Fibroblast of skin of back (primary cell): Measurements from ENCODE around the gene GPR162. TPM values are rescaled to one million over a fixed set of nuclear protein-coding genes. Genes with fewer than 3 reads are reported as not detected.

ENCODE experiments used
- DNase-seq: peaks from one replicate; pipeline ENCODE4 v3.0.0-alpha.2; 2013
- polyA plus RNA-seq, 2 experiments: library from polyadenylated mRNA; unstranded; fragments of 120-200 nt; gene quantifications; one replicate each; pipeline ENCODE4 v1.2.1, GENCODE V29; 2013; ENCODE audit not compliant: insufficient read length in 2 of 2

GPR162 gene, protein sequence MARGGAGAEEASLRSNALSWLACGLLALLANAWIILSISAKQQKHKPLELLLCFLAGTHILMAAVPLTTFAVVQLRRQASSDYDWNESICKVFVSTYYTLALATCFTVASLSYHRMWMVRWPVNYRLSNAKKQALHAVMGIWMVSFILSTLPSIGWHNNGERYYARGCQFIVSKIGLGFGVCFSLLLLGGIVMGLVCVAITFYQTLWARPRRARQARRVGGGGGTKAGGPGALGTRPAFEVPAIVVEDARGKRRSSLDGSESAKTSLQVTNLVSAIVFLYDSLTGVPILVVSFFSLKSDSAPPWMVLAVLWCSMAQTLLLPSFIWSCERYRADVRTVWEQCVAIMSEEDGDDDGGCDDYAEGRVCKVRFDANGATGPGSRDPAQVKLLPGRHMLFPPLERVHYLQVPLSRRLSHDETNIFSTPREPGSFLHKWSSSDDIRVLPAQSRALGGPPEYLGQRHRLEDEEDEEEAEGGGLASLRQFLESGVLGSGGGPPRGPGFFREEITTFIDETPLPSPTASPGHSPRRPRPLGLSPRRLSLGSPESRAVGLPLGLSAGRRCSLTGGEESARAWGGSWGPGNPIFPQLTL
- polyA plus RNA-seq (2013, experiment 1 of 2; ENCODE audit: insufficient read length), result 10.4 TPM
- 8.3 TPM for polyA plus RNA-seq (2013, experiment 2 of 2; ENCODE audit: insufficient read length)

DNA sequence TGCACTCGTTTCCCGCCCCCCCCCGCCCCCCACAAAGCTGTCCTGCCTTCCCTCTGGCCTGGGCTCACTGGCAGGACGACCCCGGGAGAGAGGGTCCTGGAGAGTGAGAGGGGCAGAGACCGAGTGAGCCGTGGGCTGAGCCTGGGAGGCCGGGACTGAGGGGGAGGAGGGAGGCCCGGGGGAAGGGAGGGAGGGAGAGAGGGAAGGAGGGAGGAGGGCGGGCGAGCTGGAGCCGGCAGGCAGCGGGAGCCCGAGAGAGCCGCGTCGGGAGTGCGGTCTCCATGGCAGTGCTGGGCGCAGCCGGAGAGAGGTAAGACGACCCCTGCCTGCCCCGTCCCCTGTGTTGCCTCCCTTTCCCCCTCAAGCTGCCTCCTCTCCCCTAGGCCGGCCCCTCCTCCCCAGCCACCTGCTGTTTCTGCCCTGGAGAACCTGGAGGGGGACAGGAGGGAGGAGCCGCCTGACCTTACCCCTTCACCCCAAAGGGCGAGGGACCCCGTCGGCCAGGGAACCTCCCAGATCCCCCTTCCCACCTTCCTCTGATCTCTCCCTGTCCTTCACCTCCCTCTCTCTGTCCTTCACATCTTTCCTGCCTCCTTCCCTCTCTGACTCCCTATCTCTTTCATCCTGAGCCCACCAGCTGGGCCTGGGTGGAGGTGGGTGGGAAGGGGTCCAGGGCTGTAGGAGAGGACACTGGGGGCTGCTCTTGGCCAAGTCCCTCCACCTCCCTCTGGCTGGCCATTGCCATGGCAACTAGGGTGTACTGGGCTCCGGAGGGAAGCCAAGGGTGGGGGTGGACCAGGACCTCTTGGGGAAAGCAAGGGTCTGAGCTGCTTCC is at the start of gene GPR162:
TSS of gene GPR162 (plus strand) at position 231 of the 835 bp plus-strand sequence. CDS start 2,078 bp downstream, outside the sequence.
- peak; percentile 62 for DNase-seq

DNA sequence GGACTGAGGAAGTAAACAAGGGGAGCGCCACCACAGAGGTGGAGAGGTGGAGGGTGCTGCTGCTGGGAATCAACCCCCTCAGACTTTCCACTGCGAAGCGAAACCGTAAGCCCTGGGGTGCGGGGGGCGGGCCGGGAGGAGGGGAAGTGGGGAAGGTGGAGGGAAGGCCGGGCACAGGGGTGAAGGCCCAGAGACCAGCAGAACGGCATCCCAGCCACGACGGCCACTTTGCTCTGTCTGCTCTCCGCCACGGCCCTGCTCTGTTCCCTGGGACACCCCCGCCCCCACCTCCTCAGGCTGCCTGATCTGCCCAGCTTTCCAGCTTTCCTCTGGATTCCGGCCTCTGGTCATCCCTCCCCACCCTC is 49.3 kb upstream of the GPR162 start, which contains the start of gene LAG3:
TSS of gene LAG3 (plus strand) at position 190 of the 365 bp plus-strand sequence. CDS start 333 bp downstream, outside the sequence.
- DNase-seq, result no peak

DNA sequence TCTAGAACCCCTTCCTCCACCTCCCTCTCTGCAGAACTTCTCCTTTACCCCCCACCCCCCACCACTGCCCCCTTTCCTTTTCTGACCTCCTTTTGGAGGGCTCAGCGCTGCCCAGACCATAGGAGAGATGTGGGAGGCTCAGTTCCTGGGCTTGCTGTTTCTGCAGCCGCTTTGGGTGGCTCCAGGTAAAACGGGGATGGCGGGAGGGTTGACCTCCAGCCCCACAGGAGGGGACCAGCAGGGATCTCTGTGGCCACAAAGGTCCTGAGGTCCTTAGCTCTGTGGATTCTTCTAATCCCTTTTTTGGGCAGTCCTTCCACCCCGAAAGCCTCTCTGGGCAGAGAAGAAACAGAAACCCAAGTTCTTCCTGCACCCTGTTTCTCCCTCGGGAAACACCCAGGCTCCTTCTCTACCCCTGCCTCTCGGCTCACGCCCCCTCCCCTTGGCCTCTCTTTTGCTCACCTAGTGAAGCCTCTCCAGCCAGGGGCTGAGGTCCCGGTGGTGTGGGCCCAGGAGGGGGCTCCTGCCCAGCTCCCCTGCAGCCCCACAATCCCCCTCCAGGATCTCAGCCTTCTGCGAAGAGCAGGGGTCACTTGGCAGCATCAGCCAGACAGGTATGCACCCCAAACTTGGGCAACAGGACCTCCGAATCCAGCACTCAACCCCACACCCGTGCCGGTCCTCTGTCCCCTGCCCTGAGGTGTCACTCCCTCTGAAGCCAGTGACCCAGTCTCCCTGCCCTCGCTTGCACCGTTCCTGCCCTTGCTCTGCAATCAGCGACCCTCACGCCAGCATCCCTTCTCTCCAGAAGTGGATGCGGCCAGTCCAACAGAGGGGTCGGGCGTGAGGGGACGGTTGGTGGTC is 48.7 kb upstream of the GPR162 start:
- DNase-seq, result no peak

DNA sequence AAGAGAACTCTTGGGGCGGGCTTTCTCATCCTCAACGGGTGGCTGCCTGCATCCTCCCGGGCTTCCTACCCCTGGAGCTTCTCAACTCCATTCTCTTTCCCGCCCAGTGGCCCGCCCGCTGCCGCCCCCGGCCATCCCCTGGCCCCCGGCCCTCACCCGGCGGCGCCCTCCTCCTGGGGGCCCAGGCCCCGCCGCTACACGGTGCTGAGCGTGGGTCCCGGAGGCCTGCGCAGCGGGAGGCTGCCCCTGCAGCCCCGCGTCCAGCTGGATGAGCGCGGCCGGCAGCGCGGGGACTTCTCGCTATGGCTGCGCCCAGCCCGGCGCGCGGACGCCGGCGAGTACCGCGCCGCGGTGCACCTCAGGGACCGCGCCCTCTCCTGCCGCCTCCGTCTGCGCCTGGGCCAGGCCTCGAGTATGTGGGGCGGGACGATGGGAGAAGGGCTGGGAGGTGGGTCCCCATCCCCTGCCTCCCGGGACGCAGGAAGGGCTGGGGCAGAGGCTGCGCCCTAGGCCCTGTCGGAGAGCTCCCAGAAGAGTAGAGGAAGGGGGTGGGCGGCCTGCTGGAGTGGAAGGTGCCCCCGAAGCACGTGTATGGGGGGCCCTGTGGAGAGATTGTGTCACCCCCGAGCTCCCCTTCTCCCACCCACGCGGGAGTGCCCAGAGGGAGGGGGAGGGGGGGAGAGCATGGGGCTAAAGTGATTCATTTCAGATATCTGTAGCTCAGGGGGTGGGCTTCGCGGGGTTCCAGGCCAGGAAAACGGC is 47.9 kb upstream of the GPR162 start:
- DNase-seq, result no peak

DNA sequence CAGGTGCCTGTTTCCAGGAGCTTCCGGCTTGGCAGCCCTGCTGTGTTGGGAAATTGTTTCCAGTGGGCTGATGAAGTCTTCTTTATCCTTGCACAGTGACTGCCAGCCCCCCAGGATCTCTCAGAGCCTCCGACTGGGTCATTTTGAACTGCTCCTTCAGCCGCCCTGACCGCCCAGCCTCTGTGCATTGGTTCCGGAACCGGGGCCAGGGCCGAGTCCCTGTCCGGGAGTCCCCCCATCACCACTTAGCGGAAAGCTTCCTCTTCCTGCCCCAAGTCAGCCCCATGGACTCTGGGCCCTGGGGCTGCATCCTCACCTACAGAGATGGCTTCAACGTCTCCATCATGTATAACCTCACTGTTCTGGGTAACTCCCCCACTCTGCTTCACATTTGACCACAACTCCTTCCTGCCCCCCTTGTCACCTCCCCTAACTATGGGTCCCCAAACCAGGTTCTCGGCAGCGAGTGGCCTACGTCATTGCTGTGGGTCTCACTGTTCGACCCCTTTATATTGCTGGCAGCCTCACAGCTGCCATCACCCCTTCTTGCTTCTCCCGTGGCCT is 47.0 kb upstream of the GPR162 start:
- DNase-seq, result no peak

DNA sequence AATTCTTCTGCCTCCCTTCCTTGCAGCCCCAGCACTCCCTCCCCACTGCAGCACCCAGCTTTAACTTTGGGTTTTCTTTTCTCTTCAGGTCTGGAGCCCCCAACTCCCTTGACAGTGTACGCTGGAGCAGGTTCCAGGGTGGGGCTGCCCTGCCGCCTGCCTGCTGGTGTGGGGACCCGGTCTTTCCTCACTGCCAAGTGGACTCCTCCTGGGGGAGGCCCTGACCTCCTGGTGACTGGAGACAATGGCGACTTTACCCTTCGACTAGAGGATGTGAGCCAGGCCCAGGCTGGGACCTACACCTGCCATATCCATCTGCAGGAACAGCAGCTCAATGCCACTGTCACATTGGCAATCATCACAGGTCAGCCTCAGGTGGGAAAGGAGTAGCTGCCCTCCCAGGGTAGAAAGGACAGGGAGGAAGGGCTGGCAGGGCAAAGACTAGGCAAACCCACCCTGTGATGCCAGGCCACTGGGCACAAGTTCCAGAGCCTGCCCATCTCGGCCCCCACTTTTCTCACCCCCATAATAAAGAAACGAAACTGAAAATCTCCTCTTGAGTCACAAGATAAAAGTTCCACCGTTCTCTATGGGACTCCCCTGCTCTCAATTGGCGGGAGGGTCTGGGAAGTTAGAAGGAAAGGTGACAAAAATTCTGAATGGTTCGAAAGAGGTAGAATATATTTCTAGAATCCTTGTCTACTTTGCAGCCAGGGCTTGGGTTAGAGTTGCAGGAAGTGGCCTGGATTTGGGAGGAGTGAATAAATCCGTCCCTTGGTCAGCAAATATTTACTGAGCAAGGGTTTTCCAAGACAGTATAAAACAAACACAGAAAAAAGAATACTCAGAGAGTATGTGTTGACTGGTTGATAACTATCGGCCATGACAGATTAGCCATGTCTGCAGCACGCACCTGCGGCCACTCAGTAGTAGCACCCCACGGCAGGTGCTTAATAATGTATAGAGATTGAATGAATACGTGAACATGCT is 46.1 kb upstream of the GPR162 start:
- DNase-seq, result no peak

DNA sequence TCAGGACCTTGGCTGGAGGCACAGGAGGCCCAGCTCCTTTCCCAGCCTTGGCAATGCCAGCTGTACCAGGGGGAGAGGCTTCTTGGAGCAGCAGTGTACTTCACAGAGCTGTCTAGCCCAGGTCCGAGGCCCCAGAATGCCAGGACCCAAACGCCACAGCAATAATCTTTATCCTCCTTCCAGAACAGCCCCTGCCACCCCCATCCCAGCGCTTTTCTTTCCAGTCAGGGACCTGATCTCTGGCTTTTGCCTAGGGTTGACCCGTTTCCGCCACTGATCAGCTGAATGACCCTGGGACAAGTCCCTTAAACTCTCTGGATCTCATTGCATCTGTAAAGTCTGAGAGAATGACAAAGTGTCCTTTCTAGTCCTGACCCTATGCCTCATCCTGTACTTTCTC is 44.2 kb upstream of the GPR162 start:
- no peak for DNase-seq

DNA sequence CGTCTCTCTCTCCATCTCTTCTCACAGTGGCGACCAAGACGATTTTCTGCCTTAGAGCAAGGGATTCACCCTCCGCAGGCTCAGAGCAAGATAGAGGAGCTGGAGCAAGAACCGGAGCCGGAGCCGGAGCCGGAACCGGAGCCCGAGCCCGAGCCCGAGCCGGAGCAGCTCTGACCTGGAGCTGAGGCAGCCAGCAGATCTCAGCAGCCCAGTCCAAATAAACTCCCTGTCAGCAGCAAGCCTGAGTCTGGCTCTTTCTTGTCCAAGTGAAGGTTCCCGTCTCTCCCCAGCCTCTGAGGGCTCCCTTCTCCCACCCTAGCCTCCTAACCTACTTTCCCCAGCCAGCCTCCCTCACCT is 43.4 kb upstream of the GPR162 start:
- no peak for DNase-seq

DNA sequence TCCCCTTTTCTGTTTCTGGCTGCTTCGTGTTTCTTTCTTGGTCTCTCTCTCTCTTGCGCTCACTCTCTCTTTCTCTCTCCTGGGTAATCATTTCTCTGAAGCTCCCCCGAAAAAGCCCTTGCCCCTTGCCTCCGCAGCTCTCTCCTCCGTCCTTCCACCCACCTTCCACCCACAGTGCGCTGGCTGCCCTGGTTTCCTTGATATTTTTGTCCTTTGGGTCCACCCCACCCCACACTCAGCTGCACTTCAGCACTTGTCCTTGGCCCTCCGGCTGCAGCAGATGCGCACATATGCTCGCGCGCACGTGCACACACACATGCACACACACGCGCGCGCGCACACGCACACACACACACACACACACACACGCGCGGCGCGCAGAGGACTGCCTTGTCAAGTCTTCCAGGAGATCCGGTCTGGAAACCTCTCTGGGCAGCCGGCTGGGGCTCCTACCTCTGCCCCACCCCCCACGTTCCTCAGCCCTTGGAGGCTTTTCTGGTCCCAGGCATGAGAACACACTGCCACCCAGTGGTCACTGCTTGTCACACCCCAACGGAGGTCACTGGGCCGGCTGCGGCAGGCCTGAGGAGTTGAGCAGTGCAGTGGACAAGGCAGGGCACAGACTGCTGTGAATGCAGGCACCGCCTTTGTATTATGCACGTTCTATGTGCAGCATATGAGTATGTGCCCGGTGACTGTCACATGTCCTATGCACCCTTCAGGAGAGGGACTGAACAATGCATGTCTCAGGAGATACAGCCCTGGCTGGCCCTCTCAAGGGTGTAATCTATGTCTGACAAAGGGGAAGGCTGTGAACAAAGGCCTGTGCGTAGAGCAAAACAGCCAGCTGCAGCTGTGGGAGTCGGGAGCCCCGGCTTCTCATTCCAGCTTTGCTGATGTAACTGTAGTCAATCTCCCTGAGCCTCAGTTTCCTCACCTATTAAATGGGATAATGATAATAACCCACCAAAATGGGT is 42.8 kb upstream of the GPR162 start:
- peak; percentile 90 for DNase-seq

DNA sequence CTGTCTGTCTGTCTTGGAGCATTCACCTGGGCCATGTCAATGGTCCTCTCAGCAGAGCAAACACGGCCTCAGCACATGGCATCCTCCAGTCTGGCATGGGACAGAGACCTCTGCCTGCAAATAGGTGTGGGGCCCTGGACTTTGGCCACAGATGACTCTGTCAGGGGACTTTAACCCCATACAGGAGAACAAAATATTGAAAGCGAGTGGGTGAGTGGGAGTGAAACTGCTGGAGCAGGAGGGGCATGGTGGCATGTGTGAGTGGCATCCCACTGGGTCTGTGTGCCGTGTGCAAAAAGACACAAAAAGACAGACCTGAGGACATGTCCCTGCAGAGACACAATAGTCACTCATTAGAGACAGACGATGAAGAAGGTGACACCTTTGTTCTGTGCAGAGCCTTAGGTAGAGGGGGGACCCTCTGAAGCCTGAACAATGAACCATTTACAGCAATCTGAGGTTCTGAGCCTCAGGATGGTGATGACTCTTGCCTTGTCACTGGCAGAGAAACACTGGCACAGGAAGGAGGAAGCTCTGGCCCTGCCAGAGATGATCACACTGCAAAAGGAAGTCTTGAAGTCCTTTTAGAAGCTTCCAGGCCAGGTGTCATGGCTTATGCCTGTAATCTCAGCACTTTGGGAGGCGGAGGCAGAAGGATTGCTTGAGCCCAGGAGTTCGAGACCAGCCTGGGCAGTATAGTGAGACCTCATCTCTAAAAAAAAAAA is 41.8 kb upstream of the GPR162 start:
- no peak for DNase-seq

DNA sequence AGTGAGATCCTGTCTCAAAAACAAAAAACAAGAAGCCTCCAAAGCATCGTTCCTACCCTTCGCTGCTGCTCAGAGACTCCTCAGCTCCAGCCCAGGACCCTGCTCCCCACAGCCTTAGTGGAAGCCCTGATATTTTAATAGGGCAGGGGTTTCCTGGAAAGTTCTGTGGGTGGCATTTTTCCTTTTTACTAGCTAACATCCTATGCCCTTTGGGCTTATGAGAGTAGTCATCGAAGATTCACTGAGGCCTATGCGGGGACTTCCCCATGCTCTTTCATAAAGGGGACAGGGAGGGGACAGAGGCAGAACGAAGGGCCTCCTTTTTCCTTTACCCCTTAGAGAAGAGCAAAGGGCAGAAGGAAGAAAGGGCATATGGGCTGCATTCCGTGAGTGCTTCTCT is 41.0 kb upstream of the GPR162 start:
- no peak for DNase-seq

DNA sequence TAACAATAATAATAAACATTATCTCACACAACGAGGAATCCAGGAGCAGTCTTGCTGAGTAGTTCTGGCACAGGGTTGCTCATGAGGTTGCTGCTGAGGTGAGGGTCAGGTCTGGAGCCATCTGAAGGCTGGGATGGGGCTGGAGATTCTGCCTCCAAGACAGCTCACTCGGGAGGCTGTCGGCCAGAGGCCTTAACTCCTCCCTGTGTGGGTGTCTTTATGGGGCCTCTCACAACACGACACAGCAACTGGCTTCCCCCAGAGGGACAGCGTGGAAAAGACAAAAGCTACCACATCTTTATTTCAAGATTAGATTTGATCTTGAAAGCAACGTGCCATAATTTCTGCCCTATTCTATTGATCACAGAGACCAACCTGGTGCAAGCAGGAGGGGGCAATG is 39.5 kb upstream of the GPR162 start:
- DNase-seq, result no peak

DNA sequence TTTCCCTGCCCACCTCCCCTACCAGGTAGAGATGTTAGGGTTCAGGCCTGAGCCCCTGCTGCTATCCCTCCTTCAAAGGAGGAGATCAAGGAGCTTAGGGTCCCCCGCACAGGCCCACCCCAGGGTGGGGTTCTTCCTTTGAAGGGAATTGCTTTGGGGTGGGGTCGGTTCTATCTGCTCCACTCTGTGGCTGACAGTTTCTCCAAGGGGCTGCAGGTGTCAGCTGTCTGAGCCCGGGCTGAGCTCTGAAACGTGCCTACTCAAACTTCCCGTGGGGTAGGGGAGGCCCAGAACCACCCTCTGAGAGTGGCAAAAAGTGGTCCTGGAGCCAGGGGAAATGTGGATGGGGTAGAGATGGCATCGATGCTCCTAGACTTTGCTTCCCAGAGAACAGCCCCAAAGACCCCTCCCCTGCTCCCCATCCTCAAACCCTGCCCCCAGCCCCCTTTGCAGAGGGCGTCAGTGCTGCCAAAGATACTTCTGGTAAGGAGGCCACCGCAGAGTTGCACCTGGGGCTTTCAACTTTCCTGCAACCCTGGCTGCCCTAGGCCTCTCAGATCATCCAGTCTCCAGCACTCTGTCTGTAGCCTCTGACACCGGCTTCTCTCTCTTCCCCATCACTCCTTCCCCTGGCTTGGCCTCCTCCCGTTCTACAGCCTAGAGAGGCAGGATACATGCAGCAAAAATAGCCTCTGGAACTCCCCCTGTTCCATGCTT is 38.6 kb upstream of the GPR162 start:
- no peak for DNase-seq

DNA sequence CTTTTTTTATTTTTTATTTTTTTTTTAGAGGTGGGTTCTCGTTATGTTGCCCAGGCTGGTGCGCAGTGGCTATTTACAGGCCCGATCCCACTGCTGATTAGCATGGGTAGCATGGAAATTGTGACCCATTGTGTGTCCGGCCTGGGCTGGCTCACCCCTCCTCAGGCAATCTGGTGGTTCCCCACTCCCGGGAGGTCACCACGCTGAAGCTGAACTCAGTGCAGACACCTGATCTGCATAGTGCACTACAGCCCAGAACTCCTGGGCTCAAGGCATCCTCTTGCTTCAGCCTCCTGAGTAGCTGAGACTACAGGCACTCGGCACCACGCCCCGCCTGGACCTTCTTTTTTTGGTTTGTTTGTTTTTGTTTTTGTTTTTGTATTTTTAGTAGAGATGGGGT is 37.8 kb upstream of the GPR162 start:
- DNase-seq, result no peak

DNA sequence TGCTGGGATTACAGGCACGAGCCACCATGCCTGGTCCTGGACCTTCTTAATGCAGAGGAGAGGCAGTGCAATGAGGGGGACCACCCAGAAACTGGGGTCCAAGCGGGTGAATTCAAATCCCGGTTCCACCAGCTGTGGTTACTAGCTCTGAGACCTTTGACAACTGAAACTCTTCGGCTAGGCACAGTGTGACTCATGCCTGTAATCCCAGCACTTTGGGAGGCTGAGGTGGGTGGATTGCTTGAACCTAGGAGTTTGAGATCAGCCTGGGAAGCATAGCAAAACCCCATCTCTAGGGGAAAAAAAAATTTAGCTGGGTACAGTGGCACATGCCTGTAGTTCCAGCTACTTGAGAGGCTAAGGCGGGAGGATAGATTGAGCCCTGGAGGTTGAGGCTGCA is 37.3 kb upstream of the GPR162 start:
- no peak for DNase-seq

DNA sequence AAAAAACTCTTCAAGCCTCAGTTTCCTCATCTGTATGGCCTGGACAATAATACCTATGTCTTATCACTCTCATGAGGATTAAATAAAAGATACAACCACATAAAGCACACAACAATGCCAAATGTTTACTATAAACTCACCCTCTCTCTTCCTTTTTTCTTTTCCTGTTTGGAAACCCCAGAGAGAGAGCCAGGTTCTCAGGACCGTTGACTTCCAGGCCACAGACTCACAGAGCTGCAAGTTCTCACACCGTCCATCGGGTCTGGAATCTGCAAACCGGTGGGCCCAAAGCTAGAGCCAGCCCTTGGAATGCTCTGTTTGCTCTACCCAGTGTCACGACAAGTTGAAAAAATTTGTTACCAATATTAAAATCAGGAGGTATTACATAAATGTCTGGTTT is 36.9 kb upstream of the GPR162 start:
- no peak for DNase-seq

DNA sequence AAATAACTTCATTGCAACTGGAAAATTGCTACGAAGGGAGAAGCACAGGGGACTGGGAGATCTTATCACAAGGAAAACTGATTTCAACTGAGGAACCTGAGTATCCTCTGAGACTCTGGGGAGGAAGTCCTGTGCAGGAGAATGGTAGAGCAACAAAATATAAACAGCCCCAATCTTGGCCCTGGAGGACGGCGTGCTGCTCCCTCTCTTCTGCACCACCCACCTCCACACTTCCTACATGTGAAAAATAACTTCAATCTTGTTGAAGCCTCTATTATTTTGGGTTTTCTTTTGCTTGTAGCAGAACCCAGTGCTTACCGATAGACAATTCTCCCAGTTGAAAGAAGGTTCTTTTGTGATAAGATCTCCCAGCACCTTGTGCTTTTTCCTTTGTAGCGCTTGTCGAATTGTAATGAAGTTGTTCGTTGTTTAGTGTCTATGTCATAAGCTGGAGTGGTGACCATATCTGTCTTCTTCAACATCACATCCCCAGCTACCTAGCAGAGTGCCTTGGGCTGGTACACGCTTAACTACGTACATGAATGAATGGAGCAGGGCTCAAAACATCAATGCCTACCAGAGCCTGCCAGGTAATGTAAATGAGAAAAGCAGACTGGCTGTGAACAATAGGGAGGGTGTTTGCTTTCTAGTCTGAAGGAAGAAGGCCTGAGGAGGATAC is 35.1 kb upstream of the GPR162 start:
- no peak for DNase-seq
